Dendritic cell treated with granulocyte-macrophage colony-stimulating factor and Interleukin-4, amounts not matched to agents 40 ng/mL and 50 ng/mL, for 4 days (primary cell): ENCODE data around the gene RAB15.

ENCODE experiments used
- H3K27ac Mint-ChIP-seq: one replicate; pipeline ENCODE4 v1.8.0; 2022; ENCODE audit warnings: mild to moderate bottlenecking, mixed read lengths
- H3K27me3 Mint-ChIP-seq: one replicate; pipeline ENCODE4 v1.8.0; 2022; ENCODE audit warnings: mild to moderate bottlenecking, mixed read lengths
- H3K36me3 Mint-ChIP-seq: one replicate; pipeline ENCODE4 v1.8.0; 2022; ENCODE audit warnings: low read depth, mixed read lengths
- H3K4me1 Mint-ChIP-seq: one replicate; pipeline ENCODE4 v1.8.0; 2022; ENCODE audit warnings: low read depth, mixed read lengths
- H3K4me3 Mint-ChIP-seq: one replicate; pipeline ENCODE4 v1.8.0; 2022; ENCODE audit warnings: mild to moderate bottlenecking, moderate library complexity, mixed read lengths
- H3K9me3 Mint-ChIP-seq: one replicate; pipeline ENCODE4 v1.8.0; 2022; ENCODE audit warnings: mixed read lengths
- intact Hi-C: fragments of 100-400 bp; cut with micrococcal nuclease; formaldehyde crosslinking; loops from one replicate; pipeline ENCODE4 v1.15.0; 2022

Gene RAB15

DNA sequence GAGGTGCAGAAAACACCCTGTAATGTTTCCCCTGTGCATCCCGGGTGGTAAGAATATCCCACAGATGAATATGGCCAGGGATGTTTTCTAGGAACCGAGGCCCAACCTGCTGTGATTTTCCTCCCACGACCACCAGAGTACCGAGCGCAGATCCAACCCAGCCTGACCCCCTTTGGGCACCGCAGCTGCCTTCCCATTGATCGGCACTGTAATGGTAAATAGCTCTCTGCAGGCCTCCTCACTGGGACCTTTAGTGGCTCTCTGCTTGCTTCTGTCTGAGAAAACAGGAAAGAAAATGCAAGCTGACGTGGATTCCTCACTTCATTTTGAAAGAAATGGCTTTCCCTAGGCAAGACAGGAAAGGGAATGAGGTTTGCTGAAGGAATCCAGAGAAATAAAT lies 2.4 kb upstream of the RAB15 start:
- Mint-ChIP-seq H3K27me3 (peaks cover 66% of the 10 kb centered on the region), H3K36me3 (no peaks in the 10 kb centered on the region), H3K9me3 (no peaks in the 10 kb centered on the region), H3K27ac (no peak overlapping the region), H3K4me1 (peaks cover 7% of the 10 kb centered on the region), H3K4me3 (no peak overlapping the region)
- intact Hi-C loops = no loop called here

DNA sequence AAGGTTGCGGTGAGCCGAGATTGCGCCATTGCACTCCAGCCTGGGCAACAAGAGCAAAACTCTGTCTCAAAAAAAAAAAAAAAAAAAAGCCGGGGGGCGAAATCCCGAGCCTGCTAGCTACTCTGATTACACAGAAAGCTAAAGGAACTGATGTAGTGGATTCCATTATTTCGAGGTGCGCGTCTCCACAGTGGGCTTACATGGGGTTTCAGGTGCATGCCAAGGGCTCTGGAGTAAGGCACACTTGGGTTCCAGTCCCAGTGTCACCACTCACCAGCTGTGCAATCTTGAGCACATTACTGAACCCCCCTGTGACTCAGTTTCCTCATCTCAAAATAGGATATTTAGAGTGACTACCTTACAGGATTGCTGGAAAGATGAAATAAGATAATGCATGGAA lies 1.7 kb upstream of the RAB15 start:
- H3K36me3 Mint-ChIP-seq = no peaks in the 10 kb centered on the region
- H3K4me1 Mint-ChIP-seq = peaks cover 7% of the 10 kb centered on the region
- no peak overlapping the region for H3K27ac Mint-ChIP-seq
- intact Hi-C loops = no loop called here
- peaks cover 65% of the 10 kb centered on the region for H3K27me3 Mint-ChIP-seq
- H3K4me3 Mint-ChIP-seq = no peak overlapping the region
- no peaks in the 10 kb centered on the region for H3K9me3 Mint-ChIP-seq

DNA sequence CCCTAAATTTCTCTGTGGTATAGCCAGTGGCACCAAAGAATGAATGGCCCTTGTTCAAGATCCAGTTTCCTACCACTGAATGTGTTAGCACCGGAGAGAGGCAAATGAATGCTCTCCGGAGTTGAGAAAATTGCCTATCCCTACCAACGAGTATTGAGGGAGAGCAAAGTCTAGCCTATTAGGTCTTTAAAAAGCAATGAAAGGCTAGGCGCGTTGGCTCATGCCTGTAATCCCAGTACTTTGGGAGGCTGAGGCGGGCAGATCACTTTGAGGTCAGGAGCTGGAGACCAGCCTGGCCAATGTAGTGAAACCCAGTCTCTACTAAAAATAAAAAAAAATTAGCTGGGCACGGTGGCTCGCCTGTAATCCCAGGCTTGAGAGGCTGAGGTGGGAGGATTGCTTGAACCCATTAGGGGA lies 898 bp upstream of the RAB15 start:
- H3K4me3 Mint-ChIP-seq = peak overlapping the region; percentile 83
- H3K27ac Mint-ChIP-seq = no peak overlapping the region
- intact Hi-C loops = no loop called here
- peaks cover 62% of the 10 kb centered on the region for H3K27me3 Mint-ChIP-seq
- no peaks in the 10 kb centered on the region for H3K36me3 Mint-ChIP-seq
- no peaks in the 10 kb centered on the region for H3K9me3 Mint-ChIP-seq
- H3K4me1 Mint-ChIP-seq = peaks cover 7% of the 10 kb centered on the region

DNA sequence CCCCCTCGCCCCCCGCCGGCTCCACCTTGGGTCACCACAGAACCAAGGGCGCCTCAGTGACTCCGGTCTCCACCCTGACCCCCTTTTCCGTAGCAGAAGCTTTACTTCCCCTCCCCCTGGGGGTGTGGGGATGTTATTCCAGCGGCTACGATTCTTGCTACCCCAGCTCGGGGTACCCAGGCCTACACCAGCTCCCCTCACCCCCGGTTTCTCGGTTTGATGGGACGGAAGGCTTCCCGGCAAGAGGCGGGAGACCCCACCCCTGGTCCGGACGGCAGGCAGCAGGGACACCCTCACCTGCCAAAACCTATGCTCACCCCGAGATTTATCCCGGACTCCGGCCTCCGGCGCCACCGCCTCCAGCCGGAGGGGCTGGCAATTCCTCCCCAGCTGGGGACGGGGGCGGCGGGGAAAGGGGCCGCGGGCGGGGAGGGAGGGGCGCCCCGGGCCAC lies 619 bp downstream of the RAB15 start:
- peaks cover 51% of the 10 kb centered on the region for H3K27me3 Mint-ChIP-seq
- H3K36me3 Mint-ChIP-seq = no peaks in the 10 kb centered on the region
- H3K9me3 Mint-ChIP-seq = no peaks in the 10 kb centered on the region
- no peak overlapping the region for H3K27ac Mint-ChIP-seq
- peak overlapping the region; percentile 50 for H3K4me3 Mint-ChIP-seq
- peaks cover 7% of the 10 kb centered on the region for H3K4me1 Mint-ChIP-seq
- intact Hi-C loops = no loop called here

DNA sequence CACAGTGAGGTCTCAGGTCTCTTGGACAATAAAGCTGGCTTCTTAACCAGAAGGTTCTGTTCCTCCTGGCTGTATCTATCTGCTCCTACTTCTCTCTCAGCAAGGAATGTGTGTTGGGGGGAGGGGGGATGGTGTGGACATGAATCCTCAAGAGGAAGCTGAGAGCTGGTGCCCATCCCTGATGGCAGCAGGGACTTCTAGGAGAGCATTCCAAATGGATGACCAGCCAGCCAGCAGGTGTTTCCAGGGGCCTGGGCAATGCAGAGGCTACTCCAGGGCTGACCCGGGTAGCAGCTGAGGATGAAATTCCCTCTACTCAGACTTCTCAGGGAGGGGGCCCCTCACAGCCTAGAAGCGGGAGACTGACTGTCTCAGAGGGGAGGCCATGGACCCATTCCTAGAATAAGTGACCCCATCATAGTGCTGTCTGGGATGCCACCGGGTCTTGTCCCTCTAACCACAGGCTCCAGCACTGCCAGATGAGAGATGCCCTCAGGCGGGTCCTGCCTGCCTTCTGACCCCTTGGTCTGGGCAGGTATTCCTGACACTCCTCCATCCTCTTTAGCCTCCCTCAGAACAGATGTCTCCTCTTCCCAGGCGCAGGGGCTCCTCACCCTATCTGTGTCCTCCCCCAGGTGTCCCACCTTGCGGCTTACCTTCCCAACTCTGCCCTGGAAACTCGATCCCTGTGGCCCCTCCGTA lies 1.2 kb downstream of the RAB15 start:
- intact Hi-C loops = no loop called here
- Mint-ChIP-seq H3K9me3 (no peaks in the 10 kb centered on the region), H3K4me1 (peaks cover 7% of the 10 kb centered on the region), H3K27ac (no peak overlapping the region), H3K27me3 (peaks cover 47% of the 10 kb centered on the region), H3K4me3 (peak overlapping the region; percentile 50), H3K36me3 (no peaks in the 10 kb centered on the region)

DNA sequence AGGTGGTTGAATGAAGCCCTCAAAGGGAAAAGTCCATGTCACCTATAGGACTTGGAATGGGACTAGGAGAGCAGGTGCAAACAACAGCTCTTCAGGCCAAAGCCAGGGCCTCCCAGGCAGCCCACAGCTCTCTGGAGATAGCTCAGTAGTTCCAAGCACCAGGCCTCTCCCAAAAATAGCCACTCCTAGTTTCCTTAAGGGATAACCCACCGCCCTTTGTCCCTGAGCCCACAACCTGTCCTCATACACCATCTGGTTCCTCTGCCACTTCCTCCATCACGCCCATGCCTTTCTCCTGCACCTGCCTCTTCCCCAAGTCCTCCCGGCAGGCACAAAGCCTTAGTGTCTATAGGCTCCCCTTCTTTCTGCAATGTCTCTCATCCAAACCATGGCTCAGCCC lies 2.1 kb downstream of the RAB15 start:
- H3K4me1 Mint-ChIP-seq = peaks cover 14% of the 10 kb centered on the region
- no peak overlapping the region for H3K4me3 Mint-ChIP-seq
- intact Hi-C loops = no loop called here
- H3K27me3 Mint-ChIP-seq = peaks cover 42% of the 10 kb centered on the region
- no peaks in the 10 kb centered on the region for H3K9me3 Mint-ChIP-seq
- H3K27ac Mint-ChIP-seq = no peak overlapping the region
- H3K36me3 Mint-ChIP-seq = no peaks in the 10 kb centered on the region

DNA sequence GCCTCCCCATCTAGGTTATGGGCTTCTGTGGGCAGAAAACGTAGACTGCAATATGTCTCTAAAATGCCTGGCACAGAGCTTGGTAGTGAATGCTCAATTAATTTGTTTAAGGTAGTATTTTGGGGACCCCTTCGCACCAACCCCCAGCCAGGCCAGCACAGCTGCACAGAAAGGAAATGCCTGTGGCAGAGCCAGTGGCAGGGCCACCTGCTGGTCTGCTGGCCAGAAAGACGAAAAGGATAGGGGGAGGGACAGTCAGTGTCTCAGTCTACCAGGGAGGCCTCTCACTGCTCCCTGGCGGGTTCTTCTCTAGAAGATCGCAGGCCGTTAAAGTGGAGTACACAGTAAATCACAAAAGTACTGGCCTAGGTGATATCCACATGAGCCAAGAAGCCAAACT lies 3.5 kb downstream of the RAB15 start:
- Mint-ChIP-seq H3K4me3 (no peak overlapping the region), H3K27me3 (peaks cover 37% of the 10 kb centered on the region), H3K27ac (no peak overlapping the region), H3K36me3 (no peaks in the 10 kb centered on the region), H3K9me3 (no peaks in the 10 kb centered on the region), H3K4me1 (peaks cover 14% of the 10 kb centered on the region)
- intact Hi-C loops = no loop called here

DNA sequence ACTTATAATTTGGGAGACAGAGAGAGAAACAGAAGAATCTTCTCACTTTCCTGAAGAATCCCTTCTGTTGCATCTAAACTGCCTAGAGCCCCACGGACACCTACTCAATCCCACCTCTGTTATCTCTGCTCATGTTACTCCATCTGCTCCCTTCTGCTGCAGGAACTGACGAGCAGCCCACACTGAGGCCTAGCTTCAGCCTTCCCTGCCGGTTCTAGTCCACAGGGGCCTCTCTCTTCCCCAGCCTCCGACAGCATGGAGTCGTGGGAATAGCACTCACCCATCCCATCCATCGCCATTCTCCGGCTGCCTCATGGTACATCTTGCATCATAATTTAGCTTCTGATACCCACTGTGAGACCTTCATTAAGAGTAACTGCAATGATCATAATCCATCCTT lies 4.0 kb downstream of the RAB15 start:
- Mint-ChIP-seq H3K4me3 (no peak overlapping the region), H3K36me3 (no peaks in the 10 kb centered on the region), H3K9me3 (no peaks in the 10 kb centered on the region), H3K4me1 (peaks cover 14% of the 10 kb centered on the region), H3K27me3 (peaks cover 34% of the 10 kb centered on the region), H3K27ac (no peak overlapping the region)
- intact Hi-C loops = no loop called here

DNA sequence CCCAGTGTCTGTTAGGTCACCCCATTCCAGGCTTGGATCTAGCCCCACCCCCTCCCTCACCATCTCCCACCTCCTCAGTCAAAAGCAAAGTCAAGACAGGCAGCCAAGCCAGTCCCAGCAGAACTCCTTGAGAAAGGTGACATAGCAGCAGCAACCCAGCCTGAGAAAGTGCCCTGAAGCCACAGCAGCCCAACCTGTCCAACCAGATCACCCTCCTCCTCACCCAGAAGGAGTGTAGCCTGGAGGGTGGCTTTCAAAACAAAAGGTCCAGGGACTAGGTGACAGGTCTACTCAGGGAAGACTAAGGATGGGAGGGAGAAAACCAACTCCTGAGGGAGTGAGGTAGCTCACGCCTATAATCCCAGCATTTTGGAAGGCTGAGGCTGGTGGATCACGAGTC lies 5.2 kb downstream of the RAB15 start:
- Mint-ChIP-seq H3K9me3 (no peaks in the 10 kb centered on the region), H3K4me1 (peaks cover 14% of the 10 kb centered on the region), H3K27ac (no peak overlapping the region), H3K4me3 (no peak overlapping the region), H3K36me3 (no peaks in the 10 kb centered on the region), H3K27me3 (peaks cover 25% of the 10 kb centered on the region)
- intact Hi-C loops = no loop called here

DNA sequence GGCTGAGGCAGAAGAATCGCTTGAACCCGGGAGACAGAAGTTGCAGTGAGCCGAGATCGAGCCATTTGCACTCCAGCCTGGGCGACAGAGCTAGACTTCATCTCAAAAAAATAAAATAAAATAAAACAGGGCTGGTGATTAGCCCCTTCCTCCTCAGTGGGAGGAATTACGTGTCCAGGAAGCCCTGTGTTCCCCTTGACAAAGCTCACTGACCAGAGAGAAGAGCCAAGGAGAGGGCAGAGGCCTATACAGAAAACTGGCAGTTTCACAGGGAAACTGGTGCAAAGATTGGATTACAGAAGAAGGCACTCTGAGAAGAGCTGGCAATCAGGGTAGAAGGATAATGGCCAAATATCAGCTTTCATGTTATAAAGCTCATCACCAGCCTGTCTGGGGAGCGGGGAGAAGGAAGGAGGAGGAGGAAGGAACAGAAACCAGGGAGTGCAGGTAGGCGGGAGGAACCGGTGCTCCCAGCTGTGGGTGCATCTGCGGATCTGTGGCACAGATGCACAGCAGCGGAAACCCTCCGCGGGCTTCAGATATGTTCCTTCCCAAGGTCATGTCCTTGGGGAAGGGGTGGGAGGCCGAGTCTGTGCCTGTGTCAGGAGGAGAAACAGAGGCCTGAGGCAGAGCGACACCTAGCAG lies 6.7 kb downstream of the RAB15 start:
- Mint-ChIP-seq H3K27me3 (peaks cover 15% of the 10 kb centered on the region), H3K4me3 (no peak overlapping the region), H3K9me3 (no peaks in the 10 kb centered on the region), H3K36me3 (no peaks in the 10 kb centered on the region), H3K4me1 (peaks cover 7% of the 10 kb centered on the region), H3K27ac (peak overlapping the region; percentile 72)
- intact Hi-C loops = no loop called here

DNA sequence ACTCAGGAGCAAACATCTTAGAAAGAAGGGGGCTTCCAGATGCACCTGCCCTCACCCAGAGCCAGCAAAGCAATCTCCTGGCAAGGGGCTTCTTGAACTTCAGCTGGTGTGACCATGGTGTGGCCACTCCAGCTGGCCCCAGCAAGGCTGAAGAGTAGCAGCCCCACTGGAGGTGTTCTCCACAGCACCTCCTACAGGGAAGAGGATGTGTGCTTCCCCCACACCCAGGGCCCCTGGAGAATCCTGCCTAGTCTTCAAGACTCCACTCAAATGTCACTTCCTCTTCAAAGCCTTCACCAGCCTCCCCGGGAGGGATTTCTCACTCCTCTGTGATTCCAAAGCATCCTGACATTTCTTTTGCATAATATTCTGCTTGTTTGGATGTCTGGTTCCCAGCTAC lies 8.5 kb downstream of the RAB15 start:
- no peaks in the 10 kb centered on the region for H3K9me3 Mint-ChIP-seq
- peaks cover 7% of the 10 kb centered on the region for H3K4me1 Mint-ChIP-seq
- no peaks in the 10 kb centered on the region for H3K36me3 Mint-ChIP-seq
- peaks cover 6% of the 10 kb centered on the region for H3K27me3 Mint-ChIP-seq
- intact Hi-C loops = no loop called here
- no peak overlapping the region for H3K4me3 Mint-ChIP-seq
- H3K27ac Mint-ChIP-seq = no peak overlapping the region

DNA sequence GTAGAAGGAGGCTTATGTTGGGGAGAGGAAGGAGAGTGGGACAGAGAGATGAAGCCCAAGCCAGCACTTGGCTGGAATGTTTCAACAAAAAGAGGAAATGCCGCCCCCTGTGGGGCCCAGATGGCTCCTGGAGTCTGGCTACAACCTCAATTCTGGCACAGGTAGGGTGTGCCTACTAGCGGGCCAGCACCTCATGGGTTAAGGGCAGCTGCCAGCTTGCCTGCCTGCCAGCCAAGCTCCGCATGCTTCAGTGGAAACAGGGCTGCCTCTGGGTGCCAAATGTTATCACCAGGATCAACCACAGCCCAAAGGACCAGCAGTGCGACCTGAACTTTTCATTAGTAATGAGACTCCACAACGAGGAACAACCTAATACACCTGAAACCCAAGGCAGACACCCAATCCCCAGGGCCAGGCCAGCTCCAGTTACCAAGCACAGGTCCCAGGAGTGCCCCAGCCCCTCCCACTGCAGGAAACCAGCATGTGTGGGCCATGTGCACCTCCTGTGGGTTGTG lies 11.3 kb downstream of the RAB15 start:
- Mint-ChIP-seq H3K36me3 (peaks cover 4% of the 10 kb centered on the region), H3K4me3 (no peak overlapping the region), H3K9me3 (no peaks in the 10 kb centered on the region), H3K27ac (no peak overlapping the region), H3K27me3 (no peaks in the 10 kb centered on the region), H3K4me1 (peaks cover 6% of the 10 kb centered on the region)
- intact Hi-C loops = no loop called here

DNA sequence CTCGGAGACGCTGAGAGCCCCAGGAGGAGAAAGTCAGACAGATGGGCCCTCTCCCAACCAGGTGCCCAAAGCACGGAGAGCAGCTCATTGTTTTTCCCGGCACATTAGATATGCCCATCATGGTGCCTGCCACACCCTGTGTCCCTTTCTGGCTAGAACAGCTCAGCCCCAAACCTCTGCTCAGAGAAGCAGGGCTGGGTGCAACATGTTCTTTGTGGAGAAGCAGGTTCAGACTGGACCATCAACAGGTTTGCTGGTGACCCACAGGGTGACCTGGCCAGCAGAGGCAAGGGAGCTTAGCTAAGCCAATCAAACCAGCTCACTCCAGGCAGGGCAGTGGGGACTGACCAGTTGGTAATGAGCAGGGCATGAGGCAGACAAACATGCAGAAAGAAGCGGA lies 13.4 kb downstream of the RAB15 start:
- H3K27ac Mint-ChIP-seq = no peak overlapping the region
- intact Hi-C loops = no loop called here
- no peak overlapping the region for H3K4me3 Mint-ChIP-seq
- H3K9me3 Mint-ChIP-seq = no peaks in the 10 kb centered on the region
- H3K4me1 Mint-ChIP-seq = no peaks in the 10 kb centered on the region
- no peaks in the 10 kb centered on the region for H3K27me3 Mint-ChIP-seq
- H3K36me3 Mint-ChIP-seq = peaks cover 11% of the 10 kb centered on the region

DNA sequence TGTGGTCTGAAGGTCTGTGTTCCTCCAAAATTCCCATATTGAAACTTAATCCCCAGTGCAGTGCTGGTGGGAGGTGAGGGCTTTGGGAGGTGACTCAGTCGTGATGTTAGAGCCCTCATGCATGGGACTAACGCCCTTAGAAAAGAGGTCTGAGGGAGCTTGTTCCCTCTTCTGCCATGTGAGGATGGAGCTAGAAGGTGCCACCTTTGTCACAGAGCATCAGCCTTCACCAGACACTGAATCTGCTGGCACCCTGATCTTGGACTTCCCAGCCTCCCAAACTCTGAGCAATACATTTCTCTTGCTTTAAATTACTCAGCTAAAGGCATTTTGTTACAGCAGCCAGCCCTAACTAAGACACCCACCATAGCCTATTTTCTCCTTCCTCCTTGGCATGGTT lies 13.9 kb downstream of the RAB15 start:
- Mint-ChIP-seq H3K27me3 (no peaks in the 10 kb centered on the region), H3K36me3 (peaks cover 11% of the 10 kb centered on the region), H3K9me3 (no peaks in the 10 kb centered on the region), H3K4me1 (no peaks in the 10 kb centered on the region), H3K27ac (no peak overlapping the region), H3K4me3 (no peak overlapping the region)
- intact Hi-C loops = no loop called here
